B cell (primary cell): ENCODE data around the gene NR1D1. TPM values are rescaled to one million over a fixed set of nuclear protein-coding genes. Genes with fewer than 3 reads are reported as not detected.

Experiments
- ATAC-seq: fragments of 200-7000 bp; cut with Tn5 transposase; one replicate; pipeline ENCODE4 v1.10.0; 2021; ENCODE audit warnings: low read depth, mild to moderate bottlenecking, moderate number of reproducible peaks, moderate library complexity
- CTCF ChIA-PET: fragments of 350-600 bp; sonication (Branson Sonifier 250); formaldehyde crosslinking; loops from one replicate; lab custom pipeline; 2021; ENCODE audit warnings: antibody characterized with exemption, inconsistent platforms; lab: Charles Lee
- POLR2A ChIA-PET: fragments of 350-600 bp; sonication (Branson Sonifier 250); formaldehyde crosslinking; loops from one replicate; lab custom pipeline; 2021; ENCODE audit warnings: antibody characterized with exemption; lab: Charles Lee
- DNase-seq: peaks from one replicate; pipeline ENCODE4 v3.0.0; 2013
- H2AFZ ChIP-seq: 2 replicates; pipeline ENCODE4 v1.6.1; 2012; ENCODE audit warnings: mild to moderate bottlenecking, low read depth, low read length; ENCODE audit not compliant: insufficient read depth, poor library complexity, severe bottlenecking
- H3K27ac ChIP-seq, 2 donors: 1 replicate in 1 of 2; 2 replicates in 1 of 2; pipeline ENCODE4 v1.5.1; 2012 to 2013; ENCODE audit warnings: low read length in 2 of 2, mild to moderate bottlenecking in 2 of 2, moderate library complexity in 1 of 2
- H3K27me3 ChIP-seq, 4 experiments: fragments of 200-600 bp in 1 of 4; sonication (generic) in 1 of 4; replicated peaks in 1 of 4; 1 replicate in 2 of 4; 2 replicates in 2 of 4; pipeline versions ENCODE4 v1.6.1 to v1.7.0; 2013 to 2016; ENCODE audit warnings: low read length in 3 of 4, mild to moderate bottlenecking in 2 of 4, mixed read lengths in 1 of 4, moderate library complexity in 1 of 4; ENCODE audit not compliant: insufficient read depth in 4 of 4, control insufficient read depth in 3 of 4; ENCODE audit errors: control extremely low read depth in 1 of 4
- H3K36me3 ChIP-seq, 2 experiments: replicated peaks in 1 of 2; 1 replicate in 1 of 2; 2 replicates in 1 of 2; pipeline versions ENCODE4 v1.6.1 to v1.7.1; 2013; ENCODE audit warnings: low read length in 1 of 2; ENCODE audit not compliant: insufficient read depth in 2 of 2, control insufficient read depth in 1 of 2; ENCODE audit errors: control extremely low read depth in 1 of 2, extremely low read depth in 1 of 2
- H3K4me1 ChIP-seq, 2 donors: fragments of 200-600 bp in 1 of 2; sonication (generic) in 1 of 2; 1 replicate in 1 of 2; 2 replicates in 1 of 2; pipeline versions ENCODE4 v1.5.1 to v1.6.1; 2013 to 2017; ENCODE audit warnings: low read length in 2 of 2; ENCODE audit not compliant: control insufficient read depth in 2 of 2, insufficient read depth in 2 of 2
- H3K4me2 ChIP-seq: replicated peaks from 2 replicates; pipeline ENCODE3; 2012; ENCODE audit warnings: mild to moderate bottlenecking, low read depth, low read length; ENCODE audit not compliant: poor library complexity, severe bottlenecking
- H3K4me3 ChIP-seq, 5 experiments: fragments of 200-600 bp in 1 of 5; sonication (generic) in 1 of 5; 1 replicate in 3 of 5; 2 replicates in 2 of 5; pipeline versions ENCODE4 v1.5.1 to v1.7.0; 2011 to 2016; ENCODE audit warnings: low read length in 4 of 5, mild to moderate bottlenecking in 4 of 5, low read depth in 2 of 5, control low read depth in 1 of 5, moderate library complexity in 1 of 5; ENCODE audit not compliant: insufficient read depth in 1 of 5; ENCODE audit errors: control extremely low read depth in 1 of 5, extremely low read depth in 1 of 5
- H3K79me2 ChIP-seq: fragments of 200-600 bp; sonication (generic); one replicate; pipeline ENCODE4 v1.6.0; 2016; ENCODE audit warnings: low read length; ENCODE audit not compliant: control insufficient read depth, insufficient read depth
- H3K9ac ChIP-seq: fragments of 200-600 bp; sonication (generic); 2 replicates; pipeline ENCODE4 v1.6.1; 2017; ENCODE audit warnings: mild to moderate bottlenecking, low read length, moderate library complexity
- H3K9me3 ChIP-seq, 3 donors: one replicate each; pipeline versions ENCODE4 v1.6.1 to v1.7.1; 2013; ENCODE audit warnings: low read length in 2 of 3; ENCODE audit not compliant: control insufficient read depth in 2 of 3, insufficient read depth in 1 of 3; ENCODE audit errors: control extremely low read depth in 1 of 3
- H4K20me1 ChIP-seq: 2 replicates; pipeline ENCODE4 v1.6.0; 2012; ENCODE audit warnings: mild to moderate bottlenecking, low read length; ENCODE audit not compliant: insufficient read depth, control insufficient read depth, poor library complexity, severe bottlenecking
- H3K27ac Mint-ChIP-seq: one replicate; pipeline ENCODE4 v1.8.0; 2021; ENCODE audit warnings: mixed read lengths
- H3K27me3 Mint-ChIP-seq: one replicate; pipeline ENCODE4 v1.8.0; 2021; ENCODE audit warnings: mixed read lengths
- H3K4me1 Mint-ChIP-seq: one replicate; pipeline ENCODE4 v1.8.0; 2021; ENCODE audit warnings: mixed read lengths
- H3K4me3 Mint-ChIP-seq: one replicate; pipeline ENCODE4 v1.8.0; 2021; ENCODE audit warnings: mixed read lengths
- H3K9me3 Mint-ChIP-seq: one replicate; pipeline ENCODE4 v1.8.0; 2022; ENCODE audit warnings: mixed read lengths; ENCODE audit not compliant: insufficient read depth
- CTCF ChIP-seq: fragments of 200-600 bp; IDR thresholded peaks from one replicate; pipeline ENCODE4 v1.8.0; 2022; ENCODE audit warnings: antibody characterized with exemption, mild to moderate bottlenecking
- EZH2 ChIP-seq: IDR thresholded peaks from 2 replicates; pipeline ENCODE4 v1.6.1; 2012; ENCODE audit warnings: borderline replicate concordance, low read depth, mild to moderate bottlenecking, moderate library complexity, low read length; ENCODE audit not compliant: insufficient read depth, poor library complexity, severe bottlenecking
- WGBS: methylation state at CpG from one replicate; pipeline ENCODE4 v1.1.5; 2013; ENCODE audit warnings: missing lambda C conversion rate; ENCODE audit not compliant: insufficient coverage; 5-methylcytosine and 5-hydroxymethylcytosine counted together
- intact Hi-C: fragments of 100-400 bp; cut with micrococcal nuclease; formaldehyde crosslinking; loops from one replicate; pipeline ENCODE4 v1.10.0; 2022
- polyA plus RNA-seq: library from polyadenylated mRNA; depleted of rRNA; stranded (reverse); fragments of >200 nt; gene quantifications from 2 replicates; pipeline ENCODE4 v1.2.3, GENCODE V29; 2012
- total RNA-seq, 2 donors: library from RNA; stranded (reverse); fragments of 120-200 nt in 1 of 2; gene quantifications; 1 replicate in 1 of 2; 2 replicates in 1 of 2; pipeline versions ENCODE4 v1.2.3 to v1.2.4, GENCODE V29; 2013 to 2022

The NR1D1 gene
- total and polyA plus RNA-seq, 2 donors (not counting 1 experiment from before 2014, with no cell fraction given) = 6.7 to 7.7 TPM

GRCh38 chr17:40106760-40107521, 6.6 kb upstream of the NR1D1 start:
- H3K4me1 ChIP-seq = peaks cover 43 to 44% of the 10 kb centered on the region in 2 donors
- 77% methylated on average over 7 of the region's 20 CpGs for WGBS
- H3K4me2 ChIP-seq = peak overlapping the region; percentile 69
- ChIA-PET CTCF (interaction anchor here (0.8 to 1.3 kb wide), 6 partner anchors 9 to 79 kb away, joined by 3 to 7 read pairs (median 3); no protein-coding TSS in a partner anchor), POLR2A (interaction anchor here (0.5 to 1.1 kb wide), 4 partner anchors 13 to 57 kb away, joined by 3 to 5 read pairs (median 4); no protein-coding TSS in a partner anchor)
- H4K20me1 ChIP-seq = no peaks in the 10 kb centered on the region
- no peaks in the 10 kb centered on the region for H3K79me2 ChIP-seq
- H3K27me3 ChIP-seq = no peaks in the 10 kb centered on the region
- no peaks in the 10 kb centered on the region for H3K27me3 Mint-ChIP-seq
- ATAC-seq (no peak), DNase-seq (no peak)
- no peaks in the 10 kb centered on the region for H3K9me3 Mint-ChIP-seq
- peak overlapping the region; percentile 77 for H3K4me3 Mint-ChIP-seq
- H3K9ac ChIP-seq = no peak overlapping the region
- no peak overlapping the region for H3K27ac ChIP-seq
- intact Hi-C loops = no loop called here
- H2AFZ ChIP-seq = no peak overlapping the region
- no peaks in the 10 kb centered on the region for H3K9me3 ChIP-seq
- H3K36me3 ChIP-seq = no peaks in the 10 kb centered on the region
- TF ChIP-seq CTCF = no peak
- TF ChIP-seq EZH2 = no peak
- peaks cover 56% of the 10 kb centered on the region for H3K4me1 Mint-ChIP-seq
- no peak overlapping the region for H3K4me3 ChIP-seq
- peak overlapping the region; percentile 89 for H3K27ac Mint-ChIP-seq
